DOHH2 (cell line): ENCODE results near the gene EPM2AIP1.

Experiments used
- H3F3A ChIP-seq: fragments of 200-600 bp; sonication (generic), shearing (Covaris generic); 2 replicates; pipeline ENCODE4 v1.6.0; 2016; ENCODE audit warnings: antibody characterized with exemption, mild to moderate bottlenecking; ENCODE audit not compliant: control insufficient read depth, insufficient read depth
- H3K27ac ChIP-seq: fragments of 200-600 bp; sonication (generic); 2 replicates; pipeline ENCODE4 v1.5.1; 2014; ENCODE audit warnings: low read depth, mild to moderate bottlenecking, low read length, moderate library complexity
- H3K27me3 ChIP-seq: fragments of 200-600 bp; sonication (generic); 2 replicates; pipeline ENCODE4 v1.6.1; 2014; ENCODE audit warnings: mild to moderate bottlenecking, low read length, mixed read lengths; ENCODE audit not compliant: control insufficient read depth
- H3K36me3 ChIP-seq: fragments of 200-600 bp; sonication (generic); 2 replicates; pipeline ENCODE4 v1.6.1; 2014; ENCODE audit warnings: mild to moderate bottlenecking, low read length, moderate library complexity, mixed read lengths; ENCODE audit not compliant: control insufficient read depth
- H3K4me1 ChIP-seq: fragments of 200-600 bp; sonication (generic); 2 replicates; pipeline ENCODE4 v1.6.1; 2014; ENCODE audit warnings: mild to moderate bottlenecking, low read length, mixed read lengths; ENCODE audit not compliant: control insufficient read depth
- H3K4me2 ChIP-seq: fragments of 200-600 bp; sonication (generic); 2 replicates; pipeline ENCODE4 v1.6.0; 2014; ENCODE audit warnings: mild to moderate bottlenecking, low read length, moderate library complexity
- H3K4me3 ChIP-seq: fragments of 200-600 bp; sonication (generic); 2 replicates; pipeline ENCODE4 v1.5.1; 2014; ENCODE audit warnings: mild to moderate bottlenecking, low read length, mixed read lengths
- H3K79me2 ChIP-seq: fragments of 200-600 bp; sonication (generic); 2 replicates; pipeline ENCODE4 v1.6.1; 2014; ENCODE audit warnings: mild to moderate bottlenecking, low read length, mixed read lengths; ENCODE audit not compliant: control insufficient read depth
- H3K9me2 ChIP-seq: fragments of 200-600 bp; sonication (generic); replicated peaks from 2 replicates; pipeline ENCODE4 v1.6.1; 2014; ENCODE audit warnings: mild to moderate bottlenecking, low read length, mixed read lengths; ENCODE audit not compliant: control insufficient read depth
- H3K9me3 ChIP-seq: fragments of 200-600 bp; sonication (generic); 2 replicates; pipeline ENCODE4 v1.6.1; 2014; ENCODE audit warnings: antibody characterized with exemption, low read length, mixed read lengths; ENCODE audit not compliant: control insufficient read depth, insufficient read depth
- H4K20me1 ChIP-seq: fragments of 200-600 bp; sonication (generic); 2 replicates; pipeline ENCODE4 v1.6.0; 2014; ENCODE audit warnings: low read depth, mild to moderate bottlenecking, antibody characterized with exemption, low read length, moderate library complexity; ENCODE audit not compliant: control insufficient read depth, insufficient read depth
- EZH2phosphoT487 ChIP-seq: fragments of 200-600 bp; sonication (generic); IDR thresholded peaks from 2 replicates; pipeline ENCODE4 v1.6.1; 2017; ENCODE audit warnings: borderline replicate concordance, mild to moderate bottlenecking, antibody characterized with exemption, low read length, moderate library complexity, mixed read lengths
- TF ChIP-seq, protein P1 (sequence below): fragments of 200-600 bp; sonication (generic); IDR thresholded peaks from one replicate; pipeline ENCODE4 v1.5.1; 2014; ENCODE audit warnings: antibody characterized with exemption, mild to moderate bottlenecking, low read depth, low read length; ENCODE audit not compliant: poor library complexity, severe bottlenecking

The EPM2AIP1 gene

DNA sequence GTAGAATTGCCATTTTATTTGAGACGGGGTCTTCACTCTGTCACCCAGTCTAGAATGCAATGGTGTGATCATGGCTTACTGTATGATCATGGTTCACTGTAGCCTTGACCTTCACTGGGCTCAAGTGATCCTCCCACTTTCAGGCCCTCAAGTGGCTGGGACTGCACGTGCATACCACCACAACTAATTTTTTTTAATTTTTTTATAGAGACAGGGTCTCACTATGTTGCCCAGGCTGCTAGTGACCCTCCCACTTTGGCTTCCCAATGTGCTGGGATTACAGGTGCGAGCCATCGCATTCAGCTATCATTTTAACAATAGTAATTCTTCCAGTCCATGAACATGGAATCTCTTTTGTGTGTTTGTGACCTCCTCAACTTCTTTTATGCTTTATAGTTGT, 11.9 kb downstream of the EPM2AIP1 start:
- Histone ChIP-seq H4K20me1 (no peaks in the 10 kb centered on the region), H3K9me2 (no peaks in the 10 kb centered on the region), H3K4me1 (no peaks in the 10 kb centered on the region), H3F3A (peaks cover 24% of the 10 kb centered on the region), H3K36me3 (peaks cover 37% of the 10 kb centered on the region), H3K27ac (no peak overlapping the region), H3K4me2 (no peak overlapping the region), H3K9me3 (no peaks in the 10 kb centered on the region), H3K27me3 (no peaks in the 10 kb centered on the region), H3K4me3 (no peak overlapping the region), H3K79me2 (no peaks in the 10 kb centered on the region)
- TF ChIP-seq, protein P1, sequence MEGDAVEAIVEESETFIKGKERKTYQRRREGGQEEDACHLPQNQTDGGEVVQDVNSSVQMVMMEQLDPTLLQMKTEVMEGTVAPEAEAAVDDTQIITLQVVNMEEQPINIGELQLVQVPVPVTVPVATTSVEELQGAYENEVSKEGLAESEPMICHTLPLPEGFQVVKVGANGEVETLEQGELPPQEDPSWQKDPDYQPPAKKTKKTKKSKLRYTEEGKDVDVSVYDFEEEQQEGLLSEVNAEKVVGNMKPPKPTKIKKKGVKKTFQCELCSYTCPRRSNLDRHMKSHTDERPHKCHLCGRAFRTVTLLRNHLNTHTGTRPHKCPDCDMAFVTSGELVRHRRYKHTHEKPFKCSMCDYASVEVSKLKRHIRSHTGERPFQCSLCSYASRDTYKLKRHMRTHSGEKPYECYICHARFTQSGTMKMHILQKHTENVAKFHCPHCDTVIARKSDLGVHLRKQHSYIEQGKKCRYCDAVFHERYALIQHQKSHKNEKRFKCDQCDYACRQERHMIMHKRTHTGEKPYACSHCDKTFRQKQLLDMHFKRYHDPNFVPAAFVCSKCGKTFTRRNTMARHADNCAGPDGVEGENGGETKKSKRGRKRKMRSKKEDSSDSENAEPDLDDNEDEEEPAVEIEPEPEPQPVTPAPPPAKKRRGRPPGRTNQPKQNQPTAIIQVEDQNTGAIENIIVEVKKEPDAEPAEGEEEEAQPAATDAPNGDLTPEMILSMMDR, result no peak
- no peak for TF ChIP-seq EZH2phosphoT487

- no peaks in the 10 kb centered on the region for H3K27me3 ChIP-seq
- H3K9me2 ChIP-seq, result no peaks in the 10 kb centered on the region
- peak overlapping the region; percentile 18 for H3K4me2 ChIP-seq
Observed at GRCh38 chr3:36973139-36973538, 19.8 kb downstream of the EPM2AIP1 start.

GRCh38 chr3:36972163-36972562, 20.8 kb downstream of the EPM2AIP1 start:
- Histone ChIP-seq H3K4me2 (peak overlapping the region; percentile 18; the same call in 1 of the 2 replicates), H3K27me3 (no peaks in the 10 kb centered on the region), H3K27ac (no peak overlapping the region), H3K9me3 (no peaks in the 10 kb centered on the region), H3K79me2 (no peaks in the 10 kb centered on the region), H3K4me1 (peaks cover 62% of the 10 kb centered on the region), H3K9me2 (no peaks in the 10 kb centered on the region), H3K36me3 (no peaks in the 10 kb centered on the region), H4K20me1 (no peaks in the 10 kb centered on the region), H3K4me3 (no peak overlapping the region), H3F3A (peaks cover 19% of the 10 kb centered on the region)
- TF ChIP-seq, protein P1, result no peak
- TF ChIP-seq EZH2phosphoT487, result no peak

More at GRCh38 chr3:36973139-36973538, 19.8 kb downstream of the EPM2AIP1 start:
- Histone ChIP-seq H3K27ac (no peak overlapping the region), H3K4me1 (peaks cover 60% of the 10 kb centered on the region), H3F3A (peaks cover 16% of the 10 kb centered on the region), H3K79me2 (no peaks in the 10 kb centered on the region), H3K4me3 (no peak overlapping the region), H3K36me3 (no peaks in the 10 kb centered on the region), H4K20me1 (no peaks in the 10 kb centered on the region), H3K9me3 (no peaks in the 10 kb centered on the region)
- TF ChIP-seq EZH2phosphoT487, result no peak
- TF ChIP-seq, protein P1, result no peak
